ENCODE results near the gene TUBD1.

GRCh38 chr17:59851439-59852375 is 41.0 kb downstream of the TUBD1 start:
- TF ChIP-seq CTCF (IDR thresholded peaks at IDR 0.05), result no peak
- no peak for TF ChIP-seq POLR2A (IDR thresholded peaks at IDR 0.05)

All from gastroesophageal sphincter (tissue), 3 donors.